Karpas-422 (cell line): ENCODE measurements around the gene ZNF329. TPM values are rescaled to one million over a fixed set of nuclear protein-coding genes. Genes with fewer than 3 reads are reported as not detected.

Experiments used
- total RNA-seq: library from RNA; depleted of rRNA; stranded (reverse); fragments of >200 nt; shearing (Covaris generic); gene quantifications from 2 replicates; pipeline ENCODE4 v1.2.3, GENCODE V29; 2014; ENCODE audit warnings: low replicate concordance; rRNA removed

The ZNF329 gene
- total RNA-seq, 1 experiment from 2014 or later: 7.8 TPM

Other genes starting within 250 kb of the ZNF329 start
- 12.3 TPM in 2 replicates for gene ZNF417, start 234.2 kb downstream of the ZNF329 start, total RNA-seq
- 0.14 and 0.22 TPM in 2 replicates for gene ZNF418, start 215.4 kb downstream of the ZNF329 start, total RNA-seq
- gene ZNF256, start 203.1 kb downstream of the ZNF329 start, total RNA-seq: 0.75 and 3.8 TPM in 2 replicates
- 0.56 and 1.4 TPM in 2 replicates for gene C19orf18, start 176.3 kb downstream of the ZNF329 start, total RNA-seq
- gene ZNF606, start 148.0 kb downstream of the ZNF329 start, total RNA-seq: 7.8 and 10.8 TPM in 2 replicates
- gene ZSCAN1, start 116.8 kb downstream of the ZNF329 start, total RNA-seq: not detected in 2 replicates
- gene ZNF135, start 91.5 kb downstream of the ZNF329 start, total RNA-seq: not detected in 2 replicates
- not detected in 2 replicates for gene ZSCAN18, start 52.6 kb downstream of the ZNF329 start, total RNA-seq
- gene ZNF274, start 32.3 kb upstream of the ZNF329 start, total RNA-seq: 14.1 and 27.9 TPM in 2 replicates
- 111 and 129 TPM in 2 replicates for gene ZNF544, start 78.1 kb upstream of the ZNF329 start, total RNA-seq
- gene ZNF8, start 128.2 kb upstream of the ZNF329 start, total RNA-seq: 14.8 and 16.9 TPM in 2 replicates
- gene ERVK3-1, start 154.6 kb upstream of the ZNF329 start, total RNA-seq: 94.2 and 129 TPM in 2 replicates
- gene ZSCAN22, start 176.2 kb upstream of the ZNF329 start, total RNA-seq: 5.1 and 5.3 TPM in 2 replicates
- gene A1BG, start 202.7 kb upstream of the ZNF329 start, total RNA-seq: 52.9 and 85.4 TPM in 2 replicates
- gene ZNF497, start 212.0 kb upstream of the ZNF329 start, total RNA-seq: 1.1 and 3.0 TPM in 2 replicates
- 0.75 and 2.4 TPM in 2 replicates for gene ZNF837, start 230.2 kb upstream of the ZNF329 start, total RNA-seq
- gene RPS5, start 236.5 kb upstream of the ZNF329 start, total RNA-seq: 6,081 and 7,190 TPM in 2 replicates
- 0.90 and 0.97 TPM in 2 replicates for gene RNF225, start 244.9 kb upstream of the ZNF329 start, total RNA-seq